ENCODE results near the gene KRT36. TPM values are rescaled to one million over a fixed set of nuclear protein-coding genes. Genes with fewer than 3 reads are reported as not detected.

The KRT36 gene
- not detected in 2 replicates for total RNA-seq

DNA sequence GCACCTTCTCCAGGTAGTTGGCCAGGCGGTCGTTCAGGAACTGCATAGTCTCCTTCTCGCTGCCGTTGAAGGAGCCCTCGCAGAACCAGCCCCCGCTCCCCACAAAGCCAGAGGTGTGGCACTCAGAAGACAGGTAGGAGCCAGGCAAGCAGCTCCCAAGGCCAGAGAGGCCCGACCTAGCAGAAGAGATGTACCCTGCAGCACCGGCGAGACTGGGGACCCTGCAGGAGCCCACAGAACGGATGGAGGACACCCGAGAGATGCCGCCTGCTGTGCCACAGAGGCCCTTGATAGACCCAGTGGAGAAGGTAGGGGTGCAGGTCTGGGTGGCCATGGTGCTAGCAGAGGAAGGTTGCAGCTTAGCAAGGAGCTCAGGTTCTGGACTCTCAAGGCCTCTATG, at the start of gene KRT36:
Gene KRT36, minus strand, starts transcription at position 380 of the 400 bp plus-strand sequence. Its CDS starts 46 bp downstream, at position 334.
- no peak within 1 kb of the TSS for H3K4me3 Mint-ChIP-seq (ENCODE audit: low read depth)
- no peak within 1 kb of the TSS for H3K27ac Mint-ChIP-seq
- no peaks in the 10 kb centered on the region for H3K4me1 Mint-ChIP-seq (ENCODE audit: low read depth)
- intact Hi-C loops (cut with micrococcal nuclease), result loop anchor here (5.0 kb wide), 2 partner anchors 58 to 173 kb away; no protein-coding TSS in a partner anchor
- DNase-seq (ENCODE audit: low spot score), result no peak
- no peaks in the 10 kb centered on the region for H3K36me3 Mint-ChIP-seq (ENCODE audit: low read depth)
- H3K27me3 Mint-ChIP-seq (ENCODE audit: low read depth), result no peaks in the 10 kb centered on the region
- no peaks in the 10 kb centered on the region for H3K9me3 Mint-ChIP-seq

DNA sequence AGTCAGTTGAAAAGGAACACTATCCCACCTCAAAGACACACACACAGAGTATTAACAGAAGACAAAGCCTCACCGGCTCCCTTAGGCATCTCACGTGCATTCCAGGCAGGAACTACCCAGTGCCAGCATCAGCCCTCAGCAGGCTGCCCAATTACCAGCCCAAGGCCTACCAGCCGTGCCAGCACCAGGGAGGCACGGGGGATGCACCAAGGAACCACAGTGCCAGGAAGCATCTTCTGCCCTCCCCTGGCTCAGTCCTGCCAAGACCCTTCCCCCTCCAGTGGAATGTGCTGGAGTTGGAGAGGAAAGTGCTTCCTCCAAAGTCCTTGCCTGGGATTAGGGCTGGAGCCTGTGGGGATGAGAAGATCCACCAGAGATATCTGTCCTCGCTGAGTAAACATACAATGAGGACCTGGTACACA, 49.4 kb upstream of the KRT36 start:
- Mint-ChIP-seq H3K9me3 (no peaks in the 10 kb centered on the region), H3K4me1 (ENCODE audit: low read depth) (peaks cover 3% of the 10 kb centered on the region)

GRCh38 chr17:41538565-41538991, 48.9 kb upstream of the KRT36 start:
- H3K36me3 Mint-ChIP-seq (ENCODE audit: low read depth), result no peaks in the 10 kb centered on the region
- H3K4me3 Mint-ChIP-seq (ENCODE audit: low read depth), result no peak overlapping the region
- peaks cover 9% of the 10 kb centered on the region for H3K27me3 Mint-ChIP-seq (ENCODE audit: low read depth)
- no peak overlapping the region for H3K27ac Mint-ChIP-seq
- H3K9me3 Mint-ChIP-seq, result no peaks in the 10 kb centered on the region
- H3K4me1 Mint-ChIP-seq (ENCODE audit: low read depth), result peaks cover 3% of the 10 kb centered on the region
- intact Hi-C loops (cut with micrococcal nuclease), result no loop called here
- no peak for DNase-seq (ENCODE audit: low spot score)

More for the DNA sequence above, 49.4 kb upstream of the KRT36 start:
- H3K4me3 Mint-ChIP-seq (ENCODE audit: low read depth), result no peak overlapping the region
- no peaks in the 10 kb centered on the region for H3K36me3 Mint-ChIP-seq (ENCODE audit: low read depth)
- peaks cover 9% of the 10 kb centered on the region for H3K27me3 Mint-ChIP-seq (ENCODE audit: low read depth)
- intact Hi-C loops (cut with micrococcal nuclease), result no loop called here
- DNase-seq (ENCODE audit: low spot score), result no peak
- no peak overlapping the region for H3K27ac Mint-ChIP-seq

- DNase-seq (ENCODE audit: low spot score), result no peak
- Mint-ChIP-seq H3K4me3 (ENCODE audit: low read depth) (no peak overlapping the region), H3K4me1 (ENCODE audit: low read depth) (peaks cover 3% of the 10 kb centered on the region), H3K27ac (no peak overlapping the region), H3K36me3 (ENCODE audit: low read depth) (no peaks in the 10 kb centered on the region), H3K9me3 (no peaks in the 10 kb centered on the region), H3K27me3 (ENCODE audit: low read depth) (peaks cover 9% of the 10 kb centered on the region)
- intact Hi-C loops (cut with micrococcal nuclease), result no loop called here
Measured at GRCh38 chr17:41537990-41538389, 48.3 kb upstream of the KRT36 start.

GRCh38 chr17:41537614-41537954, 47.9 kb upstream of the KRT36 start:
- no peak for DNase-seq (ENCODE audit: low spot score)
- Mint-ChIP-seq H3K9me3 (no peaks in the 10 kb centered on the region), H3K4me3 (ENCODE audit: low read depth) (no peak overlapping the region), H3K4me1 (ENCODE audit: low read depth) (peaks cover 2% of the 10 kb centered on the region), H3K36me3 (ENCODE audit: low read depth) (no peaks in the 10 kb centered on the region), H3K27ac (no peak overlapping the region), H3K27me3 (ENCODE audit: low read depth) (peaks cover 13% of the 10 kb centered on the region)
- intact Hi-C loops (cut with micrococcal nuclease), result no loop called here

DNA sequence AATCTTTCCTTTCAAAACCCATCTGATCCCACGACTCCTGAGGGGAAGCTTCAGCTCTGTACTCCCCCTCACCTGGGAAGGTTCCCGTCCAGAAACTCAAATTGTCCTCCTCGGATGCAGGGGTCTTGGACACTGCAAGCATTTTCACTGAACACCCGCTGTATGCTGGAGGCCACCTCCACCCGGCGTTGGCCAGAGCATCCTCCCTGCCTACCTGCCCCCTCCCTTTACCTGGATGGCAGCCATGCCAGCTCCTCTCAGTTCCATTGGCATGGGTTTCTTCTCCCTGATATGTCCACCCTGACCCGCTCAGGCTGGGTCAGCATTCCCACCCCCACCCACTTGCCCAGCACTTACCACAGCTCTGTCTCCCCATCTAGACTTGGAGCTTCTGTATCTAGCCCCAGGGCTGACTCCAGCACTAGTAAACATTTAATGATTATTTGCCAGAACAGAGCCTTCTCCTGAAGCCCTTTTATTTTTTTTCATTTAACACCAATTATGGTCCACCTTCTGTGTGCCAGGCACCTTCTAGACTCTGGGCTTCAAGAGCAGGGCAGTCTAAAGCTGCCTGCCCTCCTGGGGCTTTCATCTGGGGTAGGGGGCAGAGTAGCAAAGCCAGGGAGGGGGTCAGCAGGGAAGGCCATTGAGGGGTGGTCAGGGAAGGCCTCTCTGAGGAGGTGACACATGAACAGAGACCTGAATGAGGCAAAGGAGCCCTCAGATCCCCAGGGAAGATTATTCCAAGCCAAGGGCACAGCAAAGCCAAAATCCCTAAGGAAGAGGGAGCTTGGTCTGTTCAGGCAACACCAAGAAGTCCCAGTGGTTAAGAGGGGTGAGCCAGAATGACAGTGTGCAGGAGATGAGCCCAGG, 47.3 kb upstream of the KRT36 start:
- H3K9me3 Mint-ChIP-seq, result no peaks in the 10 kb centered on the region
- H3K4me3 Mint-ChIP-seq (ENCODE audit: low read depth), result no peak overlapping the region
- H3K4me1 Mint-ChIP-seq (ENCODE audit: low read depth), result no peaks in the 10 kb centered on the region
- H3K27ac Mint-ChIP-seq, result no peak overlapping the region
- intact Hi-C loops (cut with micrococcal nuclease), result no loop called here
- peaks cover 16% of the 10 kb centered on the region for H3K27me3 Mint-ChIP-seq (ENCODE audit: low read depth)
- H3K36me3 Mint-ChIP-seq (ENCODE audit: low read depth), result no peaks in the 10 kb centered on the region
- DNase-seq (ENCODE audit: low spot score), result no peak

DNA sequence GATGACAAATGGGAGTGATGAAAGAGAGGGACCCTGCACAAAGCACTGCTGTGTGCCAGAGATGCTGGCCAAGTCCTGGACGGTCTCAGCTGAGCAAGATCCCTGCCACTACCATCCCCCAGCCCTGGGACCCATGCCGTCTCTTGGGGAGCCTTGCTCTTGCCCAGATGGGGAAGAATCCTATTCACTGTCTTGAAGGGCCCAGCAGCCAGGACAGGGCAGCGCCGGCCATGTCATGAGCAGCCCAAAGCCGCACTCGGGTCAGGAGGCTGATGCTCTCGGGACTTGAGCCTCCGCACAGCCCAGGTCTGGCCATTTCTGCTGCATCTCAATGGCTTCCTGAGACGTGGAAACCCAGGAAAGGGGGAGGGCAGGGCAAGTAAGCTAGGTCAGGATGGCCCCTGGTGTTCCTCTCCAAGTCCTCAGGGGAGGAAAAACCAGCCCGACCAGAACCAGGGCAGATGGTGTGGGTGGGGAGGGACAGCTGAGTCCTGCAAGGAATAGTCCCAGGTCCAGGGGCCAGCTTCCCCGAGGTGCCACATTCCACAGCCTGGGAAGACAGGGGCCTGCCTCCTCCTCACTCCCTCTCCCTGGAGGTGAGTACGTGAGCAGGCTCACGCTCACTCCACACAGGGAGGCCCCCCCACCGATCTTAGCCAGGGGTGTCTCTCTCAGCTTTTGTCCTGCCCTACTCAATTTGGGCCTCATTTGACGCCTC, 46.2 kb upstream of the KRT36 start:
- intact Hi-C loops (cut with micrococcal nuclease), result no loop called here
- no peak for DNase-seq (ENCODE audit: low spot score)
- H3K4me1 Mint-ChIP-seq (ENCODE audit: low read depth), result no peaks in the 10 kb centered on the region
- no peak overlapping the region for H3K4me3 Mint-ChIP-seq (ENCODE audit: low read depth)
- no peaks in the 10 kb centered on the region for H3K36me3 Mint-ChIP-seq (ENCODE audit: low read depth)
- peaks cover 23% of the 10 kb centered on the region for H3K27me3 Mint-ChIP-seq (ENCODE audit: low read depth)
- no peak overlapping the region for H3K27ac Mint-ChIP-seq
- H3K9me3 Mint-ChIP-seq, result no peaks in the 10 kb centered on the region

DNA sequence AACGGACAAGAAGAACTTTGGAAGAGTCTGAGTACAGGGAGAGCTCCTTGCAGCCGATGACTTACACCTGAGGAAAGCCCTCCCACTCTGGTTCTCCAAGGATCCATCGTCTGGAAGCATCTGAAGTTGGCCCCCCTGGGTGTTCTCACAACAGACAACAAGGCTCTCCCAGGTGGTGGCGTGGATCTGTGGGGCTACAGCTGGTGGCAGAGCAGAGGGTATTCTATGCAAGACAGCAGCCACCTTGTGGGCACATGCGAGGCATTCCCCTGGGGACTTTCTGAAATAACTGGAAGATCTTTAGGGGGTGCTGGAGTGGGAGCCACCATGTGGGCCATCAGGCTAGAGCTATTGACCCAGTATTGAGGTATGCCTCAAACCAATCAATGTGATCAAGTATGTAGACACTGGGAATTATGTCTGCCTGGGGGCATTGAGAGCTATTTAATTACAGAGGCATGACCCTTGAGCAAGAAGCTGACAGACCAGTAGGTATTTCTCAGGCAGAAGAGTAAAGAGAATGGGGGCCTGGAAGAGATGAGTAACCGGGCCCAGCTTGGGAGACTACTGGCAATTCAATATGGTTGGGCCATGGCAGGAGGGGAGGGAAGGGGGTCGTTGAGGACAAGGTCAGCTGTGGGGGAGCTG, 45.3 kb upstream of the KRT36 start:
- Mint-ChIP-seq H3K36me3 (ENCODE audit: low read depth) (no peaks in the 10 kb centered on the region), H3K27ac (no peak overlapping the region), H3K4me1 (ENCODE audit: low read depth) (no peaks in the 10 kb centered on the region), H3K27me3 (ENCODE audit: low read depth) (peaks cover 30% of the 10 kb centered on the region), H3K9me3 (no peaks in the 10 kb centered on the region), H3K4me3 (ENCODE audit: low read depth) (no peak overlapping the region)
- no peak for DNase-seq (ENCODE audit: low spot score)
- intact Hi-C loops (cut with micrococcal nuclease), result no loop called here

- no peaks in the 10 kb centered on the region for H3K4me1 Mint-ChIP-seq (ENCODE audit: low read depth)
- peaks cover 44% of the 10 kb centered on the region for H3K27me3 Mint-ChIP-seq (ENCODE audit: low read depth)
- H3K4me3 Mint-ChIP-seq (ENCODE audit: low read depth), result no peak overlapping the region
- DNase-seq (ENCODE audit: low spot score), result no peak
- no peaks in the 10 kb centered on the region for H3K36me3 Mint-ChIP-seq (ENCODE audit: low read depth)
- H3K27ac Mint-ChIP-seq, result no peak overlapping the region
- H3K9me3 Mint-ChIP-seq, result no peaks in the 10 kb centered on the region
- intact Hi-C loops (cut with micrococcal nuclease), result no loop called here
Measured at GRCh38 chr17:41533613-41534012, 43.9 kb upstream of the KRT36 start.

DNA sequence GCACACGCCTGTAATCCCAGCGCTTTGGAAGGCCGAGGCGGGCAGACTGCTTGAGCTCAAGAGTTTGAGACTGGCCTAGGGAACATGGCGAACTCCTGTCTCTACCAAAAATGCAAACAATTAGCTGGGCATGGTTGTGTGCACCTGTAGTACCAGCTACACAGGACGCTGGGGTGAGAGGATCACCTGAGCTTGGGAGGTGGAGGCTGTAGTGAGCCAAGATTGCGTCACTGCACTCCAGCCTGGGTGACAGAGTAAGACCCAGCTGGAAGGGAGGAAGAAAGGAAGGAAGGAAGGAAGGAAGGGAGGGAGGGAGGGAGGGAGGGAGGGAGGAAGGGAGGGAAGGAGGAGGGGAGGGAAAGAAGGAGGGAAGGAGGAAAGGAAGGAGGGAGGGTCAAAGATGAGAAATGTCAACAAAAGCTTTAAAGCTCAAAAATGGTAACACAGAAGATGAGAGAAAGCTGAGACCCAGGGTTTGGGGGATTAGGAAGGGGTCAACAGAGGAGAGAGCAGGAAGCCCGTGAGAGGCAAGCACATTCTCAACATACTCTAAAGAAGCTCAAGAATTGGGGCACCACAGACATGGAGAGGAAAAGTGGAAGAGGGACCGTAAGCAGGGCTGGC, 43.3 kb upstream of the KRT36 start:
- Mint-ChIP-seq H3K27ac (no peak overlapping the region), H3K36me3 (ENCODE audit: low read depth) (no peaks in the 10 kb centered on the region), H3K27me3 (ENCODE audit: low read depth) (peaks cover 49% of the 10 kb centered on the region), H3K4me1 (ENCODE audit: low read depth) (peaks cover 1% of the 10 kb centered on the region), H3K9me3 (no peaks in the 10 kb centered on the region), H3K4me3 (ENCODE audit: low read depth) (no peak overlapping the region)
- no peak for DNase-seq (ENCODE audit: low spot score)
- intact Hi-C loops (cut with micrococcal nuclease), result no loop called here

DNA sequence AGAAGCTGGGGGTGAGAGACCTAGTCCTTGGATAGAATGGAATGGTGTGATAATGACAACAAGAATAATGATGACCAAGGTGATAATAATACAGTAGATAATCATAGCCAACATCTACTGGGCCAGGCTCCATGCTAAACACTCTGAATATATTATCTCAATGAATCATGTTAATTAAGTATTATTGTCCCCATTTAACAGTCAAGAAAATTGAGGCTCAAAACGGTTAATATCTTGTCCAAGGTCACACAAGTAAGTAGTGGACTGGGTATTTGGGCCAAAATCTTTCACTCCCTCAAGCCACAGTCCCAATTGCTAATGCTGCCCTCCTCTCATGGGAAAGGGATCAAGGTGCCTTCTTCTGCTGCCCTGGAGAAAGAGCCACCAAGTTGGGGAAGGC, 42.3 kb upstream of the KRT36 start:
- no peak overlapping the region for H3K27ac Mint-ChIP-seq
- peaks cover 55% of the 10 kb centered on the region for H3K27me3 Mint-ChIP-seq (ENCODE audit: low read depth)
- peaks cover 1% of the 10 kb centered on the region for H3K4me1 Mint-ChIP-seq (ENCODE audit: low read depth)
- intact Hi-C loops (cut with micrococcal nuclease), result no loop called here
- H3K9me3 Mint-ChIP-seq, result no peaks in the 10 kb centered on the region
- no peaks in the 10 kb centered on the region for H3K36me3 Mint-ChIP-seq (ENCODE audit: low read depth)
- no peak for DNase-seq (ENCODE audit: low spot score)
- H3K4me3 Mint-ChIP-seq (ENCODE audit: low read depth), result no peak overlapping the region

GRCh38 chr17:41530062-41531048, 40.6 kb upstream of the KRT36 start:
- Mint-ChIP-seq H3K9me3 (no peaks in the 10 kb centered on the region), H3K4me3 (ENCODE audit: low read depth) (no peak overlapping the region), H3K27me3 (ENCODE audit: low read depth) (peaks cover 61% of the 10 kb centered on the region), H3K36me3 (ENCODE audit: low read depth) (no peaks in the 10 kb centered on the region), H3K27ac (no peak overlapping the region), H3K4me1 (ENCODE audit: low read depth) (peaks cover 1% of the 10 kb centered on the region)
- intact Hi-C loops (cut with micrococcal nuclease), result no loop called here
- DNase-seq (ENCODE audit: low spot score), result no peak
